Gastrocnemius medialis (tissue), 4 donors: ENCODE measurements around the gene MSH2. TPM values are rescaled to one million over a fixed set of nuclear protein-coding genes. Genes with fewer than 3 reads are reported as not detected.

Experiments used
- ATAC-seq, 2 donors: fragments of 150-250 bp; one replicate each; pipeline ENCODE4 v1.9.1; 2016
- DNase-seq, 2 donors: peaks; one replicate each; pipeline ENCODE4 v3.0.0-alpha.2; 2019
- H3K27ac ChIP-seq, 4 donors: fragments of 200-600 bp; sonication (generic); 1 replicate in 1 of 4; 2 replicates in 3 of 4; pipeline ENCODE4 v1.5.1; 2016 to 2018; ENCODE audit warnings: mild to moderate bottlenecking in 2 of 4, moderate library complexity in 1 of 4
- H3K27me3 ChIP-seq, 3 donors: fragments of 200-600 bp; sonication (generic) in 2 of 3; 1 replicate in 1 of 3; 2 replicates in 2 of 3; pipeline versions ENCODE4 v1.5.1 to v1.6.0; 2016 to 2019; ENCODE audit warnings: mild to moderate bottlenecking in 1 of 3, moderate library complexity in 1 of 3
- H3K36me3 ChIP-seq, 2 donors: fragments of 200-600 bp; sonication (generic) in 1 of 2; one replicate each; pipeline ENCODE4 v1.5.1; 2017 to 2018
- H3K4me1 ChIP-seq, 2 donors: fragments of 200-600 bp; sonication (generic) in 1 of 2; one replicate each; pipeline ENCODE4 v1.5.1; 2016 to 2017; ENCODE audit warnings: mild to moderate bottlenecking in 2 of 2
- H3K4me3 ChIP-seq, 4 donors: fragments of 200-600 bp; sonication (generic) in 3 of 4; 1 replicate in 1 of 4; 2 replicates in 3 of 4; pipeline ENCODE4 v1.5.1; 2016 to 2019; ENCODE audit warnings: mild to moderate bottlenecking in 2 of 4
- H3K9me3 ChIP-seq, 3 donors: fragments of 200-600 bp; sonication (generic) in 2 of 3; 1 replicate in 1 of 3; 2 replicates in 2 of 3; pipeline ENCODE4 v1.5.1; 2016 to 2019
- POLR2A ChIP-seq, 2 donors: fragments of 450-650 bp; IDR thresholded peaks; one replicate each; pipeline ENCODE4 v1.6.1; 2017; ENCODE audit warnings: antibody characterized with exemption in 2 of 2, mild to moderate bottlenecking in 2 of 2, moderate library complexity in 2 of 2
- in situ Hi-C, 4 donors: fragments of 200-750 bp; cut with MboI; loops; one replicate each; pipeline versions ENCODE4 v1.15.0 to v1.8.0; 2017; ENCODE audit warnings: low sequenced_read_pairs in 4 of 4
- intact Hi-C: fragments of 100-400 bp; cut with DNase I; formaldehyde crosslinking; loops from one replicate; pipeline ENCODE4 v1.15.1; 2023; ENCODE audit warnings: low total_unique reads
- total RNA-seq, 4 donors: library from RNA; depleted of rRNA; stranded (reverse); fragments of >200 nt; gene quantifications; one replicate each; pipeline versions ENCODE4 v1.1.0 to v1.2.3, GENCODE V29; 2016
- TF ChIP-seq, protein P1 (sequence below), 5 experiments: fragments of 450-650 bp in 3 of 5; fragments of 200-600 bp in 2 of 5; sonication (generic) in 2 of 5; IDR thresholded peaks in 4 of 5; conservative IDR thresholded peaks in 1 of 5; 1 replicate in 4 of 5; 2 replicates in 1 of 5; pipeline ENCODE4 v1.5.1; 2016 to 2019; ENCODE audit warnings: antibody characterized with exemption in 5 of 5, mild to moderate bottlenecking in 3 of 5, moderate library complexity in 3 of 5

Gene MSH2
- total RNA-seq, 4 donors from 2014 or later: 3.5 to 6.4 (median 4.8) TPM

- DNase-seq: no peak
- H3K9me3 ChIP-seq: no peaks in the 10 kb centered on the region
- no peaks in the 10 kb centered on the region for H3K36me3 ChIP-seq
- no peaks in the 10 kb centered on the region for H3K27me3 ChIP-seq
- intact Hi-C loops (no loop called here), in situ Hi-C loops (no loop called here)
- TF ChIP-seq, protein P1, sequence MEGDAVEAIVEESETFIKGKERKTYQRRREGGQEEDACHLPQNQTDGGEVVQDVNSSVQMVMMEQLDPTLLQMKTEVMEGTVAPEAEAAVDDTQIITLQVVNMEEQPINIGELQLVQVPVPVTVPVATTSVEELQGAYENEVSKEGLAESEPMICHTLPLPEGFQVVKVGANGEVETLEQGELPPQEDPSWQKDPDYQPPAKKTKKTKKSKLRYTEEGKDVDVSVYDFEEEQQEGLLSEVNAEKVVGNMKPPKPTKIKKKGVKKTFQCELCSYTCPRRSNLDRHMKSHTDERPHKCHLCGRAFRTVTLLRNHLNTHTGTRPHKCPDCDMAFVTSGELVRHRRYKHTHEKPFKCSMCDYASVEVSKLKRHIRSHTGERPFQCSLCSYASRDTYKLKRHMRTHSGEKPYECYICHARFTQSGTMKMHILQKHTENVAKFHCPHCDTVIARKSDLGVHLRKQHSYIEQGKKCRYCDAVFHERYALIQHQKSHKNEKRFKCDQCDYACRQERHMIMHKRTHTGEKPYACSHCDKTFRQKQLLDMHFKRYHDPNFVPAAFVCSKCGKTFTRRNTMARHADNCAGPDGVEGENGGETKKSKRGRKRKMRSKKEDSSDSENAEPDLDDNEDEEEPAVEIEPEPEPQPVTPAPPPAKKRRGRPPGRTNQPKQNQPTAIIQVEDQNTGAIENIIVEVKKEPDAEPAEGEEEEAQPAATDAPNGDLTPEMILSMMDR (IDR thresholded peaks at IDR 0.05 in 4 of 5, conservative IDR thresholded peaks at IDR 0.05 in 1 of 5): no peak
- H3K27ac ChIP-seq: no peak overlapping the region
- no peak for ATAC-seq
- no peak overlapping the region for H3K4me3 ChIP-seq
- peaks cover 0 to 6% of the 10 kb centered on the region in 2 donors for H3K4me1 ChIP-seq
These were observed 122.2 kb downstream of the MSH2 start for GRCh38 chr2:47525167-47525566.

- no peak for TF ChIP-seq POLR2A (IDR thresholded peaks at IDR 0.05)
- TF ChIP-seq, protein P1 (IDR thresholded peaks at IDR 0.05 in 4 of 5, conservative IDR thresholded peaks at IDR 0.05 in 1 of 5): no peak
- intact Hi-C loops: no loop called here
These were observed 125.5 kb downstream of the MSH2 start for GRCh38 chr2:47528455-47528854.

GRCh38 chr2:47528874-47529273 is 125.9 kb downstream of the MSH2 start:
- intact Hi-C loops: no loop called here
- Histone ChIP-seq H3K27ac (no peak overlapping the region), H3K9me3 (no peaks in the 10 kb centered on the region), H3K4me1 (no peaks in the 10 kb centered on the region), H3K4me3 (no peak overlapping the region), H3K27me3 (no peaks in the 10 kb centered on the region), H3K36me3 (no peaks in the 10 kb centered on the region)
- DNase-seq: no peak
- in situ Hi-C loops: no loop called here
- ATAC-seq: no peak
- no peak for TF ChIP-seq POLR2A (IDR thresholded peaks at IDR 0.05)
- TF ChIP-seq, protein P1 (IDR thresholded peaks at IDR 0.05 in 4 of 5, conservative IDR thresholded peaks at IDR 0.05 in 1 of 5): no peak

More at GRCh38 chr2:47528455-47528854, 125.5 kb downstream of the MSH2 start:
- no peaks in the 10 kb centered on the region for H3K4me1 ChIP-seq
- H3K27me3 ChIP-seq: no peaks in the 10 kb centered on the region
- no peak overlapping the region for H3K4me3 ChIP-seq
- H3K9me3 ChIP-seq: no peaks in the 10 kb centered on the region
- in situ Hi-C loops: no loop called here
- no peaks in the 10 kb centered on the region for H3K36me3 ChIP-seq
- no peak for ATAC-seq
- DNase-seq: no peak
- H3K27ac ChIP-seq: no peak overlapping the region

GRCh38 chr2:47530105-47530760 is 127.3 kb downstream of the MSH2 start:
- Histone ChIP-seq H3K36me3 (no peaks in the 10 kb centered on the region), H3K4me3 (no peak overlapping the region), H3K27me3 (no peaks in the 10 kb centered on the region), H3K27ac (no peak overlapping the region), H3K9me3 (no peaks in the 10 kb centered on the region), H3K4me1 (no peaks in the 10 kb centered on the region)
- in situ Hi-C loops: no loop called here
- TF ChIP-seq, protein P1 (IDR thresholded peaks at IDR 0.05 in 4 of 5, conservative IDR thresholded peaks at IDR 0.05 in 1 of 5): no peak
- no peak for TF ChIP-seq POLR2A (IDR thresholded peaks at IDR 0.05)
- intact Hi-C loops: no loop called here
- DNase-seq: no peak
- ATAC-seq: no peak
